H9 (cell line): ENCODE data around the gene CLIC6. TPM values are rescaled to one million over a fixed set of nuclear protein-coding genes. Genes with fewer than 3 reads are reported as not detected.

Experiments used
- DNase-seq: peaks from one replicate; pipeline ENCODE4 v3.0.0-alpha.2; 2017
- H2AFZ ChIP-seq: one replicate; pipeline ENCODE4 v1.6.1; 2013; ENCODE audit warnings: mild to moderate bottlenecking, low read length, control low read depth, moderate library complexity
- H2AK5ac ChIP-seq: 2 replicates; pipeline ENCODE4 v1.6.1; 2013; ENCODE audit warnings: low read length, control low read depth, mixed read lengths; ENCODE audit not compliant: insufficient read length
- H2BK120ac ChIP-seq: one replicate; pipeline ENCODE4 v1.6.1; 2013; ENCODE audit warnings: low read depth, mild to moderate bottlenecking, low read length, control low read depth, inconsistent platforms; ENCODE audit not compliant: poor library complexity, severe bottlenecking
- H2BK12ac ChIP-seq: 2 replicates; pipeline ENCODE4 v1.6.1; 2013; ENCODE audit warnings: low read length, control low read depth, mixed read lengths, low read depth; ENCODE audit not compliant: insufficient read length
- H2BK15ac ChIP-seq: 2 replicates; pipeline ENCODE4 v1.6.1; 2013; ENCODE audit warnings: low read depth, low read length, control low read depth
- H2BK20ac ChIP-seq: one replicate; pipeline ENCODE4 v1.6.1; 2013; ENCODE audit warnings: low read depth, mild to moderate bottlenecking, low read length, control low read depth, inconsistent platforms; ENCODE audit not compliant: poor library complexity, severe bottlenecking
- H2BK5ac ChIP-seq: 2 replicates; pipeline ENCODE4 v1.6.1; 2013; ENCODE audit warnings: low read length, control low read depth, mixed read lengths; ENCODE audit not compliant: insufficient read length
- H3K14ac ChIP-seq: 2 replicates; pipeline ENCODE4 v1.6.1; 2013; ENCODE audit warnings: low read length, control low read depth; ENCODE audit not compliant: insufficient read depth
- H3K18ac ChIP-seq: 2 replicates; pipeline ENCODE4 v1.6.1; 2013; ENCODE audit warnings: low read depth, mild to moderate bottlenecking, mixed read lengths, low read length, control low read depth; ENCODE audit not compliant: insufficient read length
- H3K23ac ChIP-seq: 2 replicates; pipeline ENCODE4 v1.6.1; 2013; ENCODE audit warnings: low read length, control low read depth, mixed read lengths, low read depth; ENCODE audit not compliant: insufficient read length
- H3K23me2 ChIP-seq: 2 replicates; pipeline ENCODE4 v1.6.1; 2013; ENCODE audit warnings: low read depth, mild to moderate bottlenecking, mixed read lengths, low read length, control low read depth; ENCODE audit not compliant: insufficient read length, poor library complexity, severe bottlenecking
- H3K27ac ChIP-seq: 2 replicates; pipeline ENCODE4 v1.5.1; 2013; ENCODE audit warnings: low read length, control low read depth, mixed read lengths, low read depth; ENCODE audit not compliant: insufficient read length
- H3K27me3 ChIP-seq: 2 replicates; pipeline ENCODE4 v1.6.1; 2013; ENCODE audit warnings: low read length, control low read depth, inconsistent platforms; ENCODE audit not compliant: insufficient read depth
- H3K4ac ChIP-seq: 2 replicates; pipeline ENCODE4 v1.6.1; 2013; ENCODE audit warnings: low read depth, mild to moderate bottlenecking, control low read depth, inconsistent platforms, low read length, moderate library complexity
- H3K4me1 ChIP-seq: 2 replicates; pipeline ENCODE4 v1.6.1; 2013; ENCODE audit warnings: low read length, control low read depth, inconsistent platforms; ENCODE audit not compliant: insufficient read depth
- H3K4me2 ChIP-seq: 2 replicates; pipeline ENCODE4 v1.6.1; 2013; ENCODE audit warnings: low read length, control low read depth, mixed read lengths; ENCODE audit not compliant: insufficient read length, insufficient read depth
- H3K56ac ChIP-seq: 2 replicates; pipeline ENCODE4 v1.6.1; 2013; ENCODE audit warnings: low read depth, mild to moderate bottlenecking, mixed read lengths, low read length, control low read depth; ENCODE audit not compliant: insufficient read length
- H3K79me1 ChIP-seq: 2 replicates; pipeline ENCODE4 v1.6.1; 2013; ENCODE audit warnings: low read depth, mild to moderate bottlenecking, moderate library complexity, low read length, control low read depth, inconsistent platforms; ENCODE audit not compliant: insufficient read depth, poor library complexity, severe bottlenecking
- H3K79me2 ChIP-seq: 2 replicates; pipeline ENCODE4 v1.6.1; 2013; ENCODE audit warnings: low read length, control low read depth, inconsistent platforms; ENCODE audit not compliant: insufficient read depth
- H3K9ac ChIP-seq: 2 replicates; pipeline ENCODE4 v1.6.1; 2013; ENCODE audit warnings: low read length, control low read depth, mixed read lengths; ENCODE audit not compliant: insufficient read length; ENCODE audit errors: extremely low read depth
- H3K9me3 ChIP-seq: one replicate; pipeline ENCODE4 v1.6.1; 2013; ENCODE audit warnings: low read depth, low read length, inconsistent platforms; ENCODE audit not compliant: control insufficient read depth
- H3T11ph ChIP-seq: one replicate; pipeline ENCODE4 v1.6.1; 2013; ENCODE audit warnings: mild to moderate bottlenecking, low read length, control low read depth, inconsistent platforms
- H4K20me1 ChIP-seq: one replicate; pipeline ENCODE4 v1.6.1; 2013; ENCODE audit not compliant: control insufficient read depth, insufficient read length, insufficient read depth
- H4K5ac ChIP-seq: 2 replicates; pipeline ENCODE4 v1.6.1; 2013; ENCODE audit warnings: low read depth, mild to moderate bottlenecking, mixed read lengths, low read length, control low read depth; ENCODE audit not compliant: insufficient read length
- H4K8ac ChIP-seq: replicated peaks from 2 replicates; pipeline ENCODE4 v1.6.1; 2013; ENCODE audit warnings: low read length, control low read depth, mixed read lengths, low read depth; ENCODE audit not compliant: insufficient read length
- H4K91ac ChIP-seq: 2 replicates; pipeline ENCODE4 v1.6.1; 2013; ENCODE audit warnings: low read depth, mild to moderate bottlenecking, moderate library complexity, mixed read lengths, low read length, control low read depth; ENCODE audit not compliant: insufficient read length
- H3K27ac Mint-ChIP-seq, 3 experiments: 2 replicates in 2 of 3; 3 replicates in 1 of 3; pipeline ENCODE4 v1.8.0; 2020 to 2021; ENCODE audit warnings: mixed read lengths in 3 of 3, mild to moderate bottlenecking in 1 of 3, moderate library complexity in 1 of 3
- H3K27me3 Mint-ChIP-seq: 2 replicates; pipeline ENCODE4 v1.8.0; 2021; ENCODE audit warnings: low read depth, mild to moderate bottlenecking, moderate library complexity, mixed read lengths
- H3K36me3 Mint-ChIP-seq, 3 experiments: 2 replicates in 2 of 3; 3 replicates in 1 of 3; pipeline ENCODE4 v1.8.0; 2020 to 2021; ENCODE audit warnings: low read depth in 3 of 3, mixed read lengths in 3 of 3; ENCODE audit not compliant: insufficient read depth in 1 of 3
- H3K4me1 Mint-ChIP-seq, 2 experiments: 2 replicates each; pipeline ENCODE4 v1.8.0; 2020; ENCODE audit warnings: mixed read lengths in 2 of 2
- H3K4me3 Mint-ChIP-seq, 2 experiments: 2 replicates in 1 of 2; 3 replicates in 1 of 2; pipeline ENCODE4 v1.8.0; 2020 to 2021; ENCODE audit warnings: mild to moderate bottlenecking in 2 of 2, mixed read lengths in 2 of 2, moderate library complexity in 1 of 2
- H3K9me3 Mint-ChIP-seq, 2 experiments: 2 replicates in 1 of 2; 3 replicates in 1 of 2; pipeline ENCODE4 v1.8.0; 2020; ENCODE audit warnings: mild to moderate bottlenecking in 2 of 2, mixed read lengths in 2 of 2, moderate library complexity in 1 of 2
- CTCF ChIP-seq: fragments of 200-600 bp; sonication (generic); conservative IDR thresholded peaks from 3 replicates; pipeline ENCODE4 v1.8.0; 2021; ENCODE audit warnings: antibody characterized with exemption, mild to moderate bottlenecking
- WGBS: extraction: QIAGEN DNeasy Blood & Tissue Kit; methylation state at CpG from one replicate; pipeline ENCODE4 v1.1.7; 2013; ENCODE audit warnings: missing lambda C conversion rate, low lambda C conversion rate, mixed read lengths; ENCODE audit not compliant: insufficient read length; ENCODE audit errors: extremely low coverage; 5-methylcytosine and 5-hydroxymethylcytosine counted together
- total RNA-seq: library from RNA; stranded (reverse); gene quantifications from 2 replicates; pipeline ENCODE4 v1.2.1, GENCODE V29; 2021

The CLIC6 gene
- total RNA-seq, 1 experiment from 2014 or later, result 1.3 TPM

- Mint-ChIP-seq H3K36me3 (no peaks in the 10 kb centered on the region), H3K4me1 (peaks cover 3% of the 10 kb centered on the region in 2 experiments; a peak in 2 of 4 replicates), H3K27ac (no peak overlapping the region), H3K4me3 (no peak overlapping the region), H3K27me3 (peaks cover 4% of the 10 kb centered on the region), H3K9me3 (no peaks in the 10 kb centered on the region; a peak in 1 of 5 replicates)
- DNase-seq, result no peak
- Histone ChIP-seq H4K91ac (no peak overlapping the region), H3K23ac (no peak overlapping the region), H2BK12ac (no peak overlapping the region), H2AFZ (no peak overlapping the region), H3K56ac (no peak overlapping the region), H3K27me3 (no peaks in the 10 kb centered on the region), H3K4me2 (no peak overlapping the region), H3K9me3 (no peaks in the 10 kb centered on the region), H3K18ac (no peak overlapping the region), H2BK5ac (no peak overlapping the region), H3K4me1 (no peaks in the 10 kb centered on the region), H3K23me2 (no peaks in the 10 kb centered on the region), H3K4ac (no peak overlapping the region), H2BK15ac (no peak overlapping the region), H3K27ac (no peak overlapping the region), H4K20me1 (no peaks in the 10 kb centered on the region), H3K79me2 (no peaks in the 10 kb centered on the region), H3K14ac (no peak overlapping the region), H2BK20ac (no peak overlapping the region), H3K9ac (no peak overlapping the region), H2AK5ac (no peak overlapping the region), H2BK120ac (no peak overlapping the region), H4K5ac (no peak overlapping the region), H4K8ac (no peak overlapping the region), H3K79me1 (no peaks in the 10 kb centered on the region), H3T11ph (no peak overlapping the region)
- WGBS, result no CpG with 5 or more reads among the region's 5 CpGs
- TF ChIP-seq CTCF, result no peak
Measured at GRCh38 chr21:34715518-34715917, 46.7 kb downstream of the CLIC6 start.
